ENCODE measurements around the gene MRPL42. TPM values are rescaled to one million over a fixed set of nuclear protein-coding genes. Genes with fewer than 3 reads are reported as not detected.

Gene MRPL42
- total and polyA plus RNA-seq, 2 donors (not counting 1 experiment from before 2014, with no cell fraction given) = 68.0 to 87.3 TPM

GRCh38 chr12:93422050-93422449 is 45.3 kb upstream of the MRPL42 start:
- TF ChIP-seq CTCF (conservative IDR thresholded peaks at IDR 0.05 in 1 of 2, IDR thresholded peaks at IDR 0.05 in 1 of 2; ENCODE audit: low read depth in 1 of 2, low read length in 2 of 2) = no peak
- TF ChIP-seq EZH2 (IDR thresholded peaks at IDR 0.05; ENCODE audit: low read length, missing control alignments) = no peak
- Histone ChIP-seq H2AFZ (ENCODE audit: low read length) (no peak overlapping the region), H3K9me3 (ENCODE audit: control insufficient read depth, insufficient read depth, low read depth, low read length) (no peaks in the 10 kb centered on the region), H3K4me1 (ENCODE audit: control insufficient read depth, extremely low read depth, insufficient read depth, low read length) (peaks cover 7% of the 10 kb centered on the region), H3K27ac (ENCODE audit: insufficient read depth, low read length) (no peak overlapping the region), H3K79me2 (ENCODE audit: control insufficient read depth, insufficient read depth, low read length) (peaks cover 92% of the 10 kb centered on the region), H3K9ac (ENCODE audit: insufficient read depth, low read length) (no peak overlapping the region), H4K20me1 (ENCODE audit: control insufficient read depth, extremely low read depth, insufficient read depth, low read length) (no peaks in the 10 kb centered on the region), H3K27me3 (ENCODE audit: control insufficient read depth, insufficient read depth, low read length) (no peaks in the 10 kb centered on the region), H3K4me3 (replicated peaks in 1 of 4; ENCODE audit: control extremely low read depth in 1 of 4, insufficient read depth in 1 of 4, low read depth in 3 of 4, low read length in 4 of 4) (no peak overlapping the region), H3K36me3 (ENCODE audit: control insufficient read depth, insufficient read depth, low read length) (no peaks in the 10 kb centered on the region), H3K4me2 (ENCODE audit: extremely low read depth, insufficient read depth, low read length) (no peak overlapping the region)
- no peak for DNase-seq (ENCODE audit: low read depth in 2 of 2)

DNA sequence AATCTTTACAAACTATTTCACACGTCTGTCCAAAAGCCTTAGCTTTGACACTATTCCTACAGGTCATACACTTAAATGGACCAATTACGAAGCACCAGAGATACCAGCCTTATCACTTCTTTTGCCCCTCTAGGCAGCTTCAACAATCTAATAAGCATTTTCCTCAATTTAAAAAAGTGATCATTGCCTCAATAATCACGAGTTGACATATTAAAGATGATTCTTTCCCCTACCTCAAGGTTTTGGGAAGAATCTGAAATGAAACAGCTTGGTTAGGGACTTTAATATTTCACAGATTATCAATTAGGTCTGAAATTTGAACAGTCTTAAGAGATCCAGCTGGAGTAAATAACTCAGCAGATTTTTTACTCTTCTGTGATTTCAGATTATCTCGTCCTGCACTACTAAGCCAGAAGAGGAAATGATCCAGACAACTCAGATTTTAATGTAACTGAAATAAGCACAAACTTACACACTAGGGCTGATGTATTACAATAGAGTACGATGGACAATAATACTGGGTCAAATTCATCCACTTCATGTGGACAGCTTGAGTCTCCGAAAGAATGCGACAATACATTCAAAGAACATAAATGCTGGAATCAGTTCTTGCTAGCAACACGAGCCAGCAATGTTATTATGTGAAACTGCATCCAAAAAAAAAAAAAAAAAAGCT is 41.4 kb upstream of the MRPL42 start:
- H3K9ac ChIP-seq (ENCODE audit: insufficient read depth, low read length) = no peak overlapping the region

GRCh38 chr12:93426412-93426805 is 40.9 kb upstream of the MRPL42 start:
- Histone ChIP-seq H3K4me2 (ENCODE audit: extremely low read depth, insufficient read depth, low read length) (no peak overlapping the region), H3K9ac (ENCODE audit: insufficient read depth, low read length) (no peak overlapping the region), H3K27me3 (ENCODE audit: control insufficient read depth, insufficient read depth, low read length) (no peaks in the 10 kb centered on the region)

More for the DNA sequence above, 41.4 kb upstream of the MRPL42 start:
- peaks cover 92% of the 10 kb centered on the region for H3K79me2 ChIP-seq (ENCODE audit: control insufficient read depth, insufficient read depth, low read length)
- H3K4me2 ChIP-seq (ENCODE audit: extremely low read depth, insufficient read depth, low read length) = peak overlapping the region; percentile 20
- no peaks in the 10 kb centered on the region for H4K20me1 ChIP-seq (ENCODE audit: control insufficient read depth, extremely low read depth, insufficient read depth, low read length)
- no peaks in the 10 kb centered on the region for H3K27me3 ChIP-seq (ENCODE audit: control insufficient read depth, insufficient read depth, low read length)
- H2AFZ ChIP-seq (ENCODE audit: low read length) = no peak overlapping the region
- H3K4me1 ChIP-seq (ENCODE audit: control insufficient read depth, extremely low read depth, insufficient read depth, low read length) = peaks cover 9% of the 10 kb centered on the region
- H3K9me3 ChIP-seq (ENCODE audit: control insufficient read depth, insufficient read depth, low read depth, low read length) = no peaks in the 10 kb centered on the region
- TF ChIP-seq CTCF (conservative IDR thresholded peaks at IDR 0.05 in 1 of 2, IDR thresholded peaks at IDR 0.05 in 1 of 2; ENCODE audit: low read depth in 1 of 2, low read length in 2 of 2) (no peak), EZH2 (IDR thresholded peaks at IDR 0.05; ENCODE audit: low read length, missing control alignments) (no peak)
- no peak overlapping the region for H3K27ac ChIP-seq (ENCODE audit: insufficient read depth, low read length)
- H3K36me3 ChIP-seq (ENCODE audit: control insufficient read depth, insufficient read depth, low read length) = no peaks in the 10 kb centered on the region
- DNase-seq (ENCODE audit: low read depth in 2 of 2) = no peak
- H3K4me3 ChIP-seq (replicated peaks in 1 of 4; ENCODE audit: control extremely low read depth in 1 of 4, insufficient read depth in 1 of 4, low read depth in 3 of 4, low read length in 4 of 4) = no peak overlapping the region

More at GRCh38 chr12:93426412-93426805, 40.9 kb upstream of the MRPL42 start:
- no peaks in the 10 kb centered on the region for H4K20me1 ChIP-seq (ENCODE audit: control insufficient read depth, extremely low read depth, insufficient read depth, low read length)
- no peak for DNase-seq (ENCODE audit: low read depth in 2 of 2)
- H3K27ac ChIP-seq (ENCODE audit: insufficient read depth, low read length) = no peak overlapping the region
- H3K4me1 ChIP-seq (ENCODE audit: control insufficient read depth, extremely low read depth, insufficient read depth, low read length) = peaks cover 9% of the 10 kb centered on the region
- H3K9me3 ChIP-seq (ENCODE audit: control insufficient read depth, insufficient read depth, low read depth, low read length) = no peaks in the 10 kb centered on the region
- TF ChIP-seq CTCF (conservative IDR thresholded peaks at IDR 0.05 in 1 of 2, IDR thresholded peaks at IDR 0.05 in 1 of 2; ENCODE audit: low read depth in 1 of 2, low read length in 2 of 2) (no peak), EZH2 (IDR thresholded peaks at IDR 0.05; ENCODE audit: low read length, missing control alignments) (no peak)
- H3K79me2 ChIP-seq (ENCODE audit: control insufficient read depth, insufficient read depth, low read length) = peaks cover 94% of the 10 kb centered on the region
- no peak overlapping the region for H3K4me3 ChIP-seq (replicated peaks in 1 of 4; ENCODE audit: control extremely low read depth in 1 of 4, insufficient read depth in 1 of 4, low read depth in 3 of 4, low read length in 4 of 4)
- H3K36me3 ChIP-seq (ENCODE audit: control insufficient read depth, insufficient read depth, low read length) = no peaks in the 10 kb centered on the region
- H2AFZ ChIP-seq (ENCODE audit: low read length) = no peak overlapping the region

All from fibroblast of lung (primary cell).